SH-SY5Y (cell line): ENCODE measurements around the gene NTM.

Source experiments
- GATA2 ChIP-seq: IDR thresholded peaks from 2 replicates; pipeline ENCODE4 v1.6.1; 2011; ENCODE audit warnings: mild to moderate bottlenecking, low read depth, low read length
- GATA3 ChIP-seq: IDR thresholded peaks from 2 replicates; pipeline ENCODE4 v1.6.1; 2011; ENCODE audit warnings: low read depth, mild to moderate bottlenecking, low read length, moderate library complexity

- TF ChIP-seq GATA2 (no peak), GATA3 (no peak)
Measured at GRCh38 chr11:131409345-131409744, 38.9 kb downstream of the NTM start.
